Tibial nerve (tissue), 4 donors: ENCODE measurements around the gene RUNX1. TPM values are rescaled to one million over a fixed set of nuclear protein-coding genes. Genes with fewer than 3 reads are reported as not detected.

Source experiments
- DNase-seq, 2 donors: peaks; one replicate each; pipeline ENCODE4 v3.0.0-alpha.2; 2019; ENCODE audit warnings: low spot score in 2 of 2
- H3K27ac ChIP-seq, 4 donors: fragments of 200-600 bp; sonication (generic) in 3 of 4; one replicate each; pipeline ENCODE4 v1.5.1; 2017 to 2019; ENCODE audit warnings: mild to moderate bottlenecking in 1 of 4
- H3K27me3 ChIP-seq, 2 donors: fragments of 200-600 bp; sonication (generic) in 1 of 2; one replicate each; pipeline versions ENCODE4 v1.5.1 to v1.6.0; 2017 to 2019
- H3K36me3 ChIP-seq, 3 donors: fragments of 200-600 bp; sonication (generic); one replicate each; pipeline ENCODE4 v1.5.1; 2018 to 2019
- H3K4me1 ChIP-seq, 4 donors: fragments of 200-600 bp; sonication (generic) in 3 of 4; one replicate each; pipeline ENCODE4 v1.5.1; 2017 to 2019
- H3K4me3 ChIP-seq, 4 donors: fragments of 200-600 bp; sonication (generic) in 3 of 4; one replicate each; pipeline ENCODE4 v1.5.1; 2017 to 2019; ENCODE audit warnings: mild to moderate bottlenecking in 1 of 4, moderate library complexity in 1 of 4
- H3K9me3 ChIP-seq, 4 donors: fragments of 200-600 bp; sonication (generic) in 3 of 4; one replicate each; pipeline ENCODE4 v1.5.1; 2017 to 2019
- EP300 ChIP-seq, 2 donors: sonication (generic); formaldehyde crosslinking; IDR thresholded peaks; one replicate each; pipeline ENCODE4 v1.6.1; 2017; ENCODE audit warnings: antibody characterized with exemption in 2 of 2, mild to moderate bottlenecking in 1 of 2
- POLR2A ChIP-seq, 2 donors: fragments of 450-650 bp; IDR thresholded peaks; one replicate each; pipeline ENCODE4 v1.6.1; 2017; ENCODE audit warnings: antibody characterized with exemption in 2 of 2, mild to moderate bottlenecking in 2 of 2, moderate library complexity in 2 of 2
- WGBS, 2 donors: methylation state at CpG; one replicate each; pipeline ENCODE4 v1.1.5; 2018; 5-methylcytosine and 5-hydroxymethylcytosine counted together
- total RNA-seq, 4 donors: library from RNA; depleted of rRNA; stranded (reverse); fragments of >200 nt; gene quantifications; one replicate each; pipeline ENCODE4 v1.1.0, GENCODE V29; 2016
- TF ChIP-seq, protein P1 (sequence below), 5 experiments: fragments of 200-600 bp in 3 of 5; fragments of 450-650 bp in 2 of 5; sonication (generic) in 3 of 5; IDR thresholded peaks; one replicate each; pipeline ENCODE4 v1.5.1; 2016 to 2019; ENCODE audit warnings: antibody characterized with exemption in 5 of 5, mild to moderate bottlenecking in 3 of 5, moderate library complexity in 2 of 5

RUNX1 gene
- total RNA-seq, 4 donors from 2014 or later: 23.6 to 36.9 (median 26.3) TPM

DNA sequence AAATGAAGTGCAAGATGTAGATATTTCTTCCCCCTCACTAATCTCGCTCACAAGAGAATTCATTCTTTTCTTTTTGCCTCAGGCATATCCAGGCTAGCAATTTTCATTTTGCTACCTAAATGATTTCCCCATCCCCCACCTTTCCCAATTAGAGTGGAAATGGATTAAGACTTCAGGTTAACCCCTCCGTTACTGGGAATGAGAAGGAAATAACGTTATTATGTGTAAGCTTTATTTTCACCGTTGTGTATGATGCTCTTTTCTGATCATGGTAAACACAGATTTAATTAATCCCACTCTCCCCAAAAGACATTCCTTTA, 143.9 kb downstream of the RUNX1 start:
- WGBS, 2 donors: 61 to 66% methylated on average over 4 of the region's 4 CpGs
- no peak for DNase-seq
- TF ChIP-seq, protein P1, sequence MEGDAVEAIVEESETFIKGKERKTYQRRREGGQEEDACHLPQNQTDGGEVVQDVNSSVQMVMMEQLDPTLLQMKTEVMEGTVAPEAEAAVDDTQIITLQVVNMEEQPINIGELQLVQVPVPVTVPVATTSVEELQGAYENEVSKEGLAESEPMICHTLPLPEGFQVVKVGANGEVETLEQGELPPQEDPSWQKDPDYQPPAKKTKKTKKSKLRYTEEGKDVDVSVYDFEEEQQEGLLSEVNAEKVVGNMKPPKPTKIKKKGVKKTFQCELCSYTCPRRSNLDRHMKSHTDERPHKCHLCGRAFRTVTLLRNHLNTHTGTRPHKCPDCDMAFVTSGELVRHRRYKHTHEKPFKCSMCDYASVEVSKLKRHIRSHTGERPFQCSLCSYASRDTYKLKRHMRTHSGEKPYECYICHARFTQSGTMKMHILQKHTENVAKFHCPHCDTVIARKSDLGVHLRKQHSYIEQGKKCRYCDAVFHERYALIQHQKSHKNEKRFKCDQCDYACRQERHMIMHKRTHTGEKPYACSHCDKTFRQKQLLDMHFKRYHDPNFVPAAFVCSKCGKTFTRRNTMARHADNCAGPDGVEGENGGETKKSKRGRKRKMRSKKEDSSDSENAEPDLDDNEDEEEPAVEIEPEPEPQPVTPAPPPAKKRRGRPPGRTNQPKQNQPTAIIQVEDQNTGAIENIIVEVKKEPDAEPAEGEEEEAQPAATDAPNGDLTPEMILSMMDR (IDR thresholded peaks at IDR 0.05): no peak
- Histone ChIP-seq H3K4me1 (peaks cover 0 to 7% (median 3%) of the 10 kb centered on the region in 4 donors), H3K36me3 (no peaks in the 10 kb centered on the region), H3K4me3 (no peak overlapping the region), H3K27me3 (no peaks in the 10 kb centered on the region), H3K9me3 (no peaks in the 10 kb centered on the region), H3K27ac (no peak overlapping the region)

DNA sequence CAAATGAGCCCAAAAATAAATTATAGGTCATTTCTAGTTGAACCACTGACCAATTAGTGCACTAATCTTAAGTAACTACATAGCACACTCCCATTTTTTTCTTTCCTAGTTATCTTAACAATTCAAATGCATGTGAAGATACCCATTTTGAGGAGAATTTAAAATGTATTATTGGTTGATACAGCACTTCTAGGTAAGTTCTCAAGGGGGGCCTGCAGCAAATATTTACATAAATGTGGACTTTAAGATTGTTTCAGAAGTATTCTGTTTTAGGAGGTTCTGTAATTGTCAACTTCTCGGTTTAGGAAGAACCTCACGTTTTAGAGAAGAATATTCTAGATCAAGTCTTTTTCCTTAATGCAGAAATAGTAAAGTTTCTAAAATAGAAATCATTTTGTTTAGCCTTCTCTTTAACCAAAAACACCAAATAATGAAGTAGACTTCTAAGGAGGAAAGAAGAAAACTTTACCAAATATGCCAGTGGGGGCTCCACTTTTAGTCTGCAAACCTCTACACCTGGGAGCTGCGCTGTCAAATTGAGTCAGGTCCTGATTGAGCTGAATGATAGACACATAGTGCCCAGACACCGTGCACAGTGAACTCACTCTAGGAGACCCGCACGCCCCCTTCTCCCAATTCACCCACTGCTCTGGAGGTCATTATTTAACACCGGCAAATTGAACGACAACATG, 144.4 kb downstream of the RUNX1 start:
- 53 to 64% methylated on average over 8 of the region's 8 CpGs for WGBS, 2 donors
- Histone ChIP-seq H3K4me1 (peaks cover 0 to 7% (median 1%) of the 10 kb centered on the region in 4 donors), H3K27ac (no peak overlapping the region), H3K36me3 (no peaks in the 10 kb centered on the region), H3K27me3 (no peaks in the 10 kb centered on the region), H3K9me3 (no peaks in the 10 kb centered on the region), H3K4me3 (no peak overlapping the region)
- TF ChIP-seq, protein P1 (IDR thresholded peaks at IDR 0.05): no peak
- TF ChIP-seq POLR2A (IDR thresholded peaks at IDR 0.05) (no peak), EP300 (IDR thresholded peaks at IDR 0.05) (no peak)
- DNase-seq: no peak

GRCh38 chr21:34900376-34900775, 148.7 kb downstream of the RUNX1 start:
- H3K4me3 ChIP-seq: no peak overlapping the region
- H3K36me3 ChIP-seq: no peaks in the 10 kb centered on the region
- no peak for DNase-seq
- H3K27me3 ChIP-seq: no peaks in the 10 kb centered on the region
- WGBS, 2 donors: 83 to 89% methylated on average over 2 of the region's 2 CpGs
- H3K27ac ChIP-seq: no peak overlapping the region
- TF ChIP-seq POLR2A (IDR thresholded peaks at IDR 0.05) (no peak), EP300 (IDR thresholded peaks at IDR 0.05) (no peak)
- peaks cover 0 to 16% (median 0%) of the 10 kb centered on the region in 4 donors for H3K9me3 ChIP-seq
- H3K4me1 ChIP-seq: no peaks in the 10 kb centered on the region

DNA sequence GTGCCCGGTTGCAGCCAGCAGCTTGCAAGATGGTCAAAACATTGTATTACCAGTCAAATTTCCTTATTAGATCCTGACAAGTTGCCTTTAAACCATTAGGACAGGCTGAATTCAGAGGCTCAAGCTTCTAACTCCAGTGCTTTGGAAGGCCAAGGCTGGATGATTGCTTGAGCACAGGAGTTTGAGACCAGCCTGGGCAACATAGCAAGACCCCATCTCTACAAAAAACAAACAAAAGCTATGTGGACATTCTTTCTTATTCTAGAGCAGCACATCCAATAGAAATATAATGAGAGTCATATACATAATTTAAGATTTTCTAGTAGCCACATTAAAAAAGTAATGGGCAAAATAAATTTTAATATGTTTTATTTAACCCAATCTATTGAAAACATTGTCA, 149.3 kb downstream of the RUNX1 start:
- no peak for DNase-seq
- no peak overlapping the region for H3K27ac ChIP-seq
- 90 to 96% methylated on average over 1 of the region's 1 CpG for WGBS, 2 donors
- no peaks in the 10 kb centered on the region for H3K4me1 ChIP-seq
- no peak overlapping the region for H3K4me3 ChIP-seq
- H3K36me3 ChIP-seq: no peaks in the 10 kb centered on the region
- TF ChIP-seq, protein P1 (IDR thresholded peaks at IDR 0.05): no peak
- TF ChIP-seq EP300 (IDR thresholded peaks at IDR 0.05) (no peak), POLR2A (IDR thresholded peaks at IDR 0.05) (no peak)
- H3K27me3 ChIP-seq: no peaks in the 10 kb centered on the region
- H3K9me3 ChIP-seq: peaks cover 0 to 16% (median 0%) of the 10 kb centered on the region in 4 donors

DNA sequence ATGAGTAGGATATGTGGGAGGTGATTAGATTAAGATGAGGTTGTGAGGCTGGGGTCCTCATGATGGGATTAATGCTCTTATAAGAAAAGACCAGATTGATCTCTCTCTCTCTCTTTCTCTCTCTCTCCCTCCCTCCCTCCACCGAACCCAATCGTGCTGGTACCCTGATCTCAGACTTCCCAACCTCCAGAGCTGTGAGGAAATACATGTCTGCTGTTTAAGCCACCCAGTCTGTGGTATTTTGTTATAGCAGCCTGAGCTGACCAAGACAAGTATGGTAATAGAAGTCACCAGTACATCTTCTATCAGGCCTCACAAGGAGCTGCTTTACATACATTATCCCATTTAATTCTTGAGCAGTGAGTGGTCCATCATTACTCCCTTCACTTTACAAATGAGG, 149.8 kb downstream of the RUNX1 start:
- H3K9me3 ChIP-seq: peaks cover 0 to 16% (median 0%) of the 10 kb centered on the region in 4 donors
- DNase-seq: no peak
- no peaks in the 10 kb centered on the region for H3K27me3 ChIP-seq
- H3K36me3 ChIP-seq: no peaks in the 10 kb centered on the region
- 93 to 94% methylated on average over 2 of the region's 2 CpGs for WGBS, 2 donors
- no peak overlapping the region for H3K27ac ChIP-seq
- TF ChIP-seq EP300 (IDR thresholded peaks at IDR 0.05): no peak
- no peak for TF ChIP-seq POLR2A (IDR thresholded peaks at IDR 0.05)
- TF ChIP-seq, protein P1 (IDR thresholded peaks at IDR 0.05): no peak
- H3K4me1 ChIP-seq: no peaks in the 10 kb centered on the region
- no peak overlapping the region for H3K4me3 ChIP-seq
